Stimulated activated CD4-positive, alpha-beta T cell treated with anti-CD3 and anti-CD28 coated beads, Interleukin-1b, Interleukin-23, amount 100 ng/mL, for 48 hours (primary cell): ENCODE results near the gene TELO2.
"Not testable (repeated sequence)": the region's sequence is repeated elsewhere in the genome, so short reads cannot be mapped to it uniquely, and the experiment has no call there.

Experiments used
- DNase-seq: peaks from one replicate; pipeline ENCODE4 v3.0.0-alpha.2; 2020

TELO2 gene

GRCh38 chr16:1478937-1479336 is 14.2 kb upstream of the TELO2 start:
- not testable (repeated sequence) for DNase-seq

- DNase-seq, result no peak
Observed at GRCh38 chr16:1481906-1482835, 11.0 kb upstream of the TELO2 start.

DNA sequence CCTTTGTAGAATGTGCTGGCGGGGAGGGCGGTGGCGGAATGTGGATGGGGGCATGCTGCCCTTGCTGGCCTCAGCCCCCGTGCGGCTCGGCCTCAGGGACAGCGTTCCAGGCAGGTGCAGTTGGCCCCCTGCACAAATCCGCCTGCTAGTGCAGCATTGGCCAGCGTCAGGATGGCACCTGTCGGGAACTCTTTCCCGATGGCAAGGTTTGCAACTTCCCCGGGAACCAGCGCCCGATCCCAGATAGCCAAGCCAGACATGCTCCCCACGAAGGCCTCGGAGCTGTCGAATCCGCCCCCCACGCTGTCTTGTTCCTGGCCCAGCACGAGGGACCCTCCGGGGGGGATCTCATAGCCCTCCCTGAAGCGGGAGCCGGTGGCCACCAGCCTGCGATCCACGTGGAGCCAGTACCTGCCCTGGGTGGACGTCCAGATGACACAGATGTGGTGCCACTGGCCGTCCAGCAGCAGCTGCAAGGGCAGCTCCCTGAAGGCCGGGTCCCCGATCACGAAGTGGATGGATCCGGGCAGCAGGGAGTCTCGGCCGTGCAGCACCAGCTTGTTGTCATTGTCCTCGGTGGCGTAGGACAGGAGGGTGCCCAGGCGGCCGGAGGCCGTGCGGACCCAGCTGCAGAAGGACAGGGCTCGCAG is 7.2 kb upstream of the TELO2 start:
- DNase-seq, result no peak

GRCh38 chr16:1486551-1487390 is 6.4 kb upstream of the TELO2 start:
- DNase-seq, result no peak

- DNase-seq, result no peak
Observed at GRCh38 chr16:1487395-1488053, 5.6 kb upstream of the TELO2 start.

GRCh38 chr16:1488054-1488601 is 5.0 kb upstream of the TELO2 start:
- no peak for DNase-seq

DNA sequence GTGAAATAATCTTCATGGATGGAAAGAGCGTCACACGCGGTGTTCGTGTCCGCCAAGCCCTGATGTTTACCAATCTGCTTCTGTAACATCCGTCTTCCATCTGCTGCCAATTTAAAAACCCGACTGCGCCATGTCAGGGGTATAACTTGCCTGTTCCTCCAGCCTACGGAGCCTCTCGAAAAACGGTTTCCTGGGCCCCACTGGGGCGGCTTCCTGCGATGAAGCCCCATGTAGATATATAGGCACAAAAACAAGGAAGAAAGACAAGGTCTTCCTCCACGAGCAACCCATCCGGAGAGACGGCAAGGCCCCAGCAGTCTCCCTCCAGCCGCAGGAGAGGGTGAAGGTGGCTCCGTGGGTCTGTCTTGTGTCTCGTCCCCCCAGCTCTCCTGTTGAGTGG is 4.5 kb upstream of the TELO2 start, which contains the start of gene PTX4:
TSS of gene PTX4 (minus strand) at position 326 of the 400 bp plus-strand sequence. CDS start at position 291, 35 bp downstream.
- no peak for DNase-seq

GRCh38 chr16:1489077-1489476 is 4.1 kb upstream of the TELO2 start:
- DNase-seq, result no peak

GRCh38 chr16:1491327-1491726 is 1.8 kb upstream of the TELO2 start:
- DNase-seq, result no peak

DNA sequence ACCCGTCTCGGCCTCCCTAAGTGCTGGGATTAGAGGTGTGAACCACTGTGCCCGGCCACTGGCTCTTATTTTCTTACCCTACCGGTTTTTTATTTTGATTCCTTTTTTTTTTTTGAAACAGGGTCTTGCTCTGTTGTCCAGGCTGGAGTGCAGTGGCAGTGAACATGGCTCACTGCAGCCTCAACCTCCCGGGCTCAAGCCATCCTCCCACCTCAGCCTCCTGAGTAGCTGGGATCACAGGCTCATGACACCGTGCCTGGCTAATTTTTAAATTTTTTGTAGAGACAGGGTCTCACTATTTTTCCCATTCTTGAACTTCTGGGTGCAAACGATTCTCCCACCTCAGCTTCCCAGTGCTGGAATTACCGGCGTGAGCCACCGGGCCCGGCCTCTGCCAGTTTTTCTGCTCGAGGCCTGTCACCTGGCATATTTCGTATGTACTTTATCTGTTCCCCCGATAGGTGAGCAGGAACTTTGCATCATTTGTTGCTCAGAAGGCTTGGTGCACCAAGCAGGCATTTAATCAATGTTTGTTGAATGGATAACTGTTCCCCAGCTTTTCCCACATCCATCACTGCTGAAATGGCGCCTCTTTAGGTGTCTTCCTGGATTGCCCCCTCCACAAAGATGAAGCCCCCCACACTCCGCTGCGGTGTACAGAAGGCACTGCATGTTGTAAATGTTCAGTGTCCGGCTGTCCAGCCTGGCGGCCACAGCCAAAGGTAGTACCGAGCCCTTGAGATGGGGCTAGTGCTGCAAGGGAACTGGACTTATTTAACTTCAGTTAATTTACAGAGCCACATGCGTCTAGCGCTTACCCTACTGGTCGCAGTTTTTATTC is 858 bp upstream of the TELO2 start:
- no peak for DNase-seq

- no peak for DNase-seq
Observed at GRCh38 chr16:1493746-1494094, 560 bp downstream of the TELO2 start.

- DNase-seq, result no peak
Observed at GRCh38 chr16:1494129-1494640, 1.0 kb downstream of the TELO2 start.

GRCh38 chr16:1494711-1495110 is 1.6 kb downstream of the TELO2 start:
- DNase-seq, result no peak

DNA sequence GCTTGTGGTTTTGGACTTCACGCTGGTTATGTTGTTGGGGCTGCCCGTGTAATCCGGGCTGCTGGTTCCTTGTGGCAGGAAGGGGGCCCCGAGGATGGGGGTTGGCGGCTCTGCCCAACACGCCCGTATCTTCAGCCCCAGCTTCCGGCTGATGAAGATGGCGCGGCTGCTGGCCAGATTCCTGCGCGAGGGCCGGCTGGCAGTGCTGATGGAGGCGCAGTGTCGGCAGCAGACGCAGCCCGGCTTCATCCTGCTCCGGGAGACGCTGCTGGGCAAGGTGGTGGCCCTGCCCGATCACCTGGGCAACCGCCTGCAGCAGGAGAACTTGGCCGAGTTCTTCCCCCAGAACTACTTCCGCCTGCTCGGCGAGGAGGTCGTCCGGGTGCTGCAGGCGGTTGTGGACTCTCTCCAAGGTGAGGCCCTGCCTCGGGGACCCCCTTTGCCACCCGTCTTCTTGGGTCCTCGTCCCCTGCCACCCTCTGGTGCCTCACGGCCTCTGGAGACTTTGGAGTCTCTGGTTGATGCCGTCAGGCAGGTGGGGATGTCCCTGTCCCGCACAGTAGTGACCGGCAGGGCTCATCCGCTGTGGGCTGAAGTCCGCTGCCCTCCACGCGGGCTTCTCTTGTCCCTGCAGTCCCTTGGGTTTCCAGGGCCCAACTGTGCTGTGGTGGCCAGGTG is 2.2 kb downstream of the TELO2 start:
- DNase-seq, result no peak

- no peak for DNase-seq
Observed at GRCh38 chr16:1495889-1496262, 2.7 kb downstream of the TELO2 start.

- no peak for DNase-seq
Observed at GRCh38 chr16:1496464-1496863, 3.3 kb downstream of the TELO2 start.

GRCh38 chr16:1497014-1497598 is 3.9 kb downstream of the TELO2 start:
- DNase-seq, result no peak

GRCh38 chr16:1498899-1499676 is 5.9 kb downstream of the TELO2 start:
- no peak for DNase-seq

DNA sequence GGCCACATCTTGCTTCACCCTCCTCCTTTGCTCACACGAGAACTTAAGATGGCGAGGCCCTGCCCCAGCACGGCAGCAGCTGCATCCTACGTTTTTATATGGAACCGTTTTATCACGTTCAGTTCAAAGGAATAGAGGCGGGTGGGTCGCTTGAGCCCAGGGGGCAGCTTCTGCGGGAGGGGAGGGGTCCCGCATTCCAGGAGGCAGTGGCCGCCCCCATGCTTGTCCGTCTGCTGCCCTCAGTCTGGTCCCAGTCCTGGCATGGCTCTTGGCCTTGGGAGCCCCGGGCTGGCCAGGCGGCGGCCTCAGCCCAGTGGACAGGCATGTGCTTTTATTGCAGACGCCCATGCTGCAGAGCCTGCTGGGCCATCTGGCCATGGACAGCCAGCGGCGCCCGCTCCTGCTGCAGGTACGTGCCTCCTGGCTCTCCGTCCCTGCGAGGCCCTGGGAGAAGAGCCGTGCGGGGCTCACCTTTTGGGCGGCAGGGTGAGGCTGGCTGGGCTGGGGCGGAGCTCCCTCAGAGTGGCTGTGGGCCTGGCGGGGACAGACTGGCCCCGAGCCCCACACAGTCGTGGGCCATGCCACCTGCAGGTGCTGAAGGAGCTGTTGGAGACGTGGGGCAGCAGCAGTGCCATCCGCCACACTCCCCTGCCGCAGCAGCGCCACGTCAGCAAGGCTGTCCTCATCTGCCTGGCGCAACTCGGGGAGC is 6.8 kb downstream of the TELO2 start:
- DNase-seq, result no peak
